GM18870 (cell line): Measurements from ENCODE around the gene SLC49A4.

ENCODE experiments used
- ATAC-seq: cut with Tn5 transposase; IDR thresholded peaks from one replicate; pipeline ENCODE4 v1.9.1; 2021; ENCODE audit warnings: moderate library complexity; ENCODE audit not compliant: unreplicated experiment

SLC49A4 gene

GRCh38 chr3:122927726-122928125, 132.9 kb downstream of the SLC49A4 start:
- no peak for ATAC-seq

- ATAC-seq = no peak
Measured at GRCh38 chr3:122928396-122929187, 133.7 kb downstream of the SLC49A4 start.

- ATAC-seq = no peak
Measured at GRCh38 chr3:122929188-122930062, 134.6 kb downstream of the SLC49A4 start.

GRCh38 chr3:122930063-122930997, 135.5 kb downstream of the SLC49A4 start:
- no peak for ATAC-seq
